HUDEP-2 (cell line): ENCODE measurements around the gene LAMA2.

ENCODE experiments used
- DNase-seq, 76 experiments: peaks; one replicate each; lab custom pipeline; 2025; ENCODE audit not compliant: unreplicated experiment in 76 of 76; lab: John Stamatoyannopoulos, UW

The LAMA2 gene

GRCh38 chr6:129287231-129288177, 404.6 kb downstream of the LAMA2 start:
- no peak for DNase-seq

- DNase-seq, result no peak
These were observed 406.5 kb downstream of the LAMA2 start for GRCh38 chr6:129289442-129289841.

DNA sequence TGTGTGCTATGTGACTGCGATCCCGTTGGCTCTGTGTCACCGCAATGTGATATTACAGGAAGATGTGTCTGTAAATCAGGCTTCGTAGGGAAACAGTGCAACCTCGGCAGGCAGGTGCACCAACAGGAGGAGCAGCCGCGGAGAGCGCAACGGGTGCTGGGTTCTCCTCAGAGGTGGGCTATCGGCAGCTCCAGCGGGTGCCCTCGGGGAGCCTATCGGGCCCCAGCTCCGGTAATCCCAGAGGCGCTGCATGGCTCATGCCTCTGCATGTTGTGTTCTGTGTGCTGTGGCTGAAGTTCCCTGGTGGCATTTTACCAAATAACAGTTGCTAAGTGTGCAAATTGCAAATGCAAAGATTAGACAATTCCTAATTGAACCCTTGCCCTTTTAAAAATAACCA, 409.9 kb downstream of the LAMA2 start:
- DNase-seq, result no peak

- DNase-seq, result no peak
These were observed 414.7 kb downstream of the LAMA2 start for GRCh38 chr6:129297592-129297991.

DNA sequence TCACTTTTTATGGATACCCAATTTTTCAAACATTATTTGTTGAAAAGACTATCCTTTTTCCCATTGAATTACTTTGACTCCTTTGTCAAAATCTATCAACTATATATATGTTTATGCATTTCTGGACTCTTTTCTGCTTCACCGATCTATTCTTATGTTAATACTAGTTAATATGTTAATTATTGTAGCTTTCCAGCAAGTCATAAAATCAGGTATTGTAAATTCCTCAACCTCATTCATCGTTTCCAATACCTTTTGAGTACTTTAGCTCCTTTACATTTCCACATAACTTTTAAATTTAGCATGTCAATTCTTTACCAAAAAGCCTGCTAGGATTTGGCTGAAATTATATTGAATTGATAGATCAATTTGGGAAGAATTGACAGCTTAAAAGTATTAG, 419.7 kb downstream of the LAMA2 start:
- DNase-seq, result no peak

DNA sequence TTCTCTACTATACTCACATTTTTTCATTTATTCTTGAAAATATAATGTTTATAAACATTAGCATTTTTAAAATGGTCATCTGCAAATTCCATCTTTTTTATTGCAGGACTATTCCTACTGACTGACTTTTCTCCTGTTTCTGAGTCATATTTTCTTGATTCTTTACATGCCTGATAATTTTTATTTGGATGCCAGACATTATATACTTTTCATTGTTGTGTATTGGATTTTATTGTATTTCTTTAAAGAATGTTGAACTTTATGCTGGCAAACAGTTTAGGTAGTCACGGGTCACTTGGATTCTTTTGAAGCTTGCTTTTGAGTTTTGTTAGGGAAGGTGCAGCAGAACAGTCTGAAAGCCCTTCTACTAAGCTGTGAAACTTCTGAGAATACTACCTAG, 423.9 kb downstream of the LAMA2 start:
- DNase-seq, result no peak

DNA sequence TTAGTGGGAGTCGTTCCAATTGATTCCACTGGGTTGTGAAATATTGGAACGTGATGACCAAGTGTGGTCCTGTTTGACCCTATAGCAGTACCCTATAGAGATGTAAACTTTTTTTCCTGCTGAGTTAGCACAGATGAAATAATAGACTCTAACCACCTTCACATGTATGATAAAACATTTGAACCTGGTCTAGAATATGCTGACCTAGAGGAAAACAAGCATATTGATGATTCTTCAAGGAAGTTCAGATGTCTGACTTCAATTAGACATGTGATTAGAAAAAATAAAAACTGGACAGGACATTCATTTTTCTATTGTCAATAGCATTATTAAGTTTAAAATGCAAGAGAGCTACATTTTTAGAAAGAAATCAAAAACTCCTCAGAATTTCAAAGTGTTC, 424.9 kb downstream of the LAMA2 start:
- no peak for DNase-seq

DNA sequence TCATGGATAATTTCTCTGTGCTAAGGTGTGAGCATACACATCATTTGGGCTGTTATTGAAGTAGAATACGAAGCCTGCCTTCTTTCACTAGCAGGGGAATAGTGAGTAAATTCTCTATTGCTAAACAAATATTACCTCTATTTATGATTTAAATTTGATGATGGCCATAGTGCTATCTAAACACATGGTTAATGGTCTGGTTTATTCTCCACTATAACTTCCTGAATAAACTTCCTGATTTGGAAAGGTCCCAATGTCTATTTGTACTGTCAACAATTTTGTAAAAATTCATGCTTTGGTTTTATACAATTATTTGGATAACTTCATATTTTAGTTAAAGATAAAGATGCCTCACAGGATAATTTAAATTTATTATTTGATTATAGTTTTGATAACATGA, 426.2 kb downstream of the LAMA2 start:
- no peak for DNase-seq

GRCh38 chr6:129312880-129313279, 429.9 kb downstream of the LAMA2 start:
- DNase-seq, result no peak

GRCh38 chr6:129314575-129314974, 431.6 kb downstream of the LAMA2 start:
- no peak for DNase-seq

DNA sequence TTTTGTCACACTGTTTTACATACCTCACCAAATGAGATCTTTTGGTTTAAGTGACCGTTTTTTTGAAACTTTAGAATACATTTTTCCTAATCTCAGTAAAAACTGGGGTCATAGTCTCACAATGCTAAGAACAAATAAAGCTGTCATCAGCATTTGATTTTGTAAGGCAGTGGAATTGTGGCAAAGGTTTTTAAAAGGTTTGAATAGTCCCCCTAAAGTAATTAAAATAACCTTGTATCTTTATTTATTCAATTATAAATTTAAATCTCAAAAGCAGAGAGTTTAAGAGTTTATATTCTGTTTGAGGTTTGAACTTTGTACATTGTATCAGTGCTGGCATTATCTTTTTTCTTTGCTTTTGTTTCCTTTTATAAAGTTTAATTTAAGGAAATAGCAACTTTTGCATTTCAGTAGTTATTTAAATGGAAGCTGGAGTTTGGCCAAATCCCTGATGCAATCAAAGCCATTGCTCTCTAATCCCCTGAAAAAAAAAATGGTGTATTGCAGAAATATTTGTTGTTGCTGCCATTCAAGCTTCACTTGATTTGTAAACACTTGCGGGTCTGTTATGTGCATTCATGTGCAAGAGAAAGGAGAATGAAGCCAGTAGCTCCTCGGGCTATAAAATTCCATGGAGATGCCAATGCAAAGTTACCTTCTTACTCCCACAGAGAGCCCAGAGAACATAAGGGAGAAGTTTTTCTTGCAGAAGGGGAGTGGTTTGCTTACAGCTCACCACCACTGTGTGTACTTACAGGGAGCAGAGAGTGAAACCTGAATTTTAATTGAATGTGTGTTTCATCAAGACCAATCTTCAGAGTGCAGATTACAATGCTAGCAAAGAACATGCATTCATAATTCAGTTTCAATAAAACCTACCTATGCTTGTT, 435.2 kb downstream of the LAMA2 start:
- no peak for DNase-seq

DNA sequence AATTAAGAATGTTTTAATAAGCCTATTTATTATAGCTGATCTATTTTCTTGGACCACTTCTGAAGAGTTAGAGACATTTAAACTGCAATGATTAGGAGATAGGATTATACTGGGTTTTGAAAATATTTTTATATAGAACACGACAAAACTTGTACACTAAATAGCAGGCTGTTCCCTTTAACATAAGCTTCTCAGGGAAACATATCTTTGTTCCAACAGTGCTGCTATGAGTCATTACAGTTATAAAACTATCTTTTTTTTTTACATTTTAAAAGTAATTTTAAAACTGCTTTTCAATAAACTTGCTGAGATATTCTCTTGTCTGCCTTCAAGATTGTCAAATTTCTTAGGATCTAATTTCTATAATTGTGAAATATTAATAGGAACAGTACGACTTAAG, 438.0 kb downstream of the LAMA2 start:
- DNase-seq, result no peak

- DNase-seq, result no peak
These were observed 438.4 kb downstream of the LAMA2 start for GRCh38 chr6:129321303-129321702.

DNA sequence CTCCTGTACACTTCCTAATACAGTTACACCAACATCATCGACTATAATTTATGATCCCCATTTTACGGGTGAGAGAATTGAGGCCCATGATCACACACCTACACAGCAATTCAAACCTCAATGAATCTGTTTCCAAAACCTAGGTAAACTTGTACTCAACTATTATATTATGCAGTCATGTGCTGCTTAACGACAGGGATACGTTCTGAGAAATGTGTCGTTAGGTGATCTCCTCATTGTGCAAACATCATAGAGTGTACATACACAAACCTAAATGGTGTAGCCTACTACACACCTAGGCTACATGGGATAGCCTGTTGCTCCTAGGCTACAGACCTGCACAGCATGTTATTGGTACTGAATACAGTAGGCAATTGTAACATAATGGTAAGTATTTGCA, 441.4 kb downstream of the LAMA2 start:
- no peak for DNase-seq

DNA sequence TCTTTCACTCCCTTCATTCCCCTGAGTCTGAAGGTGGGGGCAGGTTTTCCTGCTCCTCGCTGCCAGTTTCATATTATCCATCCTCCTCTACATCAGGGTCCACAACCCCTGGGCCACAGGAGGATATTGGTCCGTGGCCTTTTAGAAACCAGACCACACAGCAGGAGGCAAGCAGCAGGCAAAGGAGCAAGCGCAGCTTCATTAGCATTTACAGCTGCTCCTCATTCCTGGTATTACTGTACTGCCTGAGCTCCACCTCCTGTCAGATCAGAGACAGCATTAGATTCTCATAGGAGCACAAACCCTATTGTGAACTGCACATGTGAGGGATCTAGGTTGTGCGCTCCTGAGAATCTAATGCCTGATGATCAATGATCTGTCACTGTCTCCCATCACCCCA, 446.7 kb downstream of the LAMA2 start:
- no peak for DNase-seq

DNA sequence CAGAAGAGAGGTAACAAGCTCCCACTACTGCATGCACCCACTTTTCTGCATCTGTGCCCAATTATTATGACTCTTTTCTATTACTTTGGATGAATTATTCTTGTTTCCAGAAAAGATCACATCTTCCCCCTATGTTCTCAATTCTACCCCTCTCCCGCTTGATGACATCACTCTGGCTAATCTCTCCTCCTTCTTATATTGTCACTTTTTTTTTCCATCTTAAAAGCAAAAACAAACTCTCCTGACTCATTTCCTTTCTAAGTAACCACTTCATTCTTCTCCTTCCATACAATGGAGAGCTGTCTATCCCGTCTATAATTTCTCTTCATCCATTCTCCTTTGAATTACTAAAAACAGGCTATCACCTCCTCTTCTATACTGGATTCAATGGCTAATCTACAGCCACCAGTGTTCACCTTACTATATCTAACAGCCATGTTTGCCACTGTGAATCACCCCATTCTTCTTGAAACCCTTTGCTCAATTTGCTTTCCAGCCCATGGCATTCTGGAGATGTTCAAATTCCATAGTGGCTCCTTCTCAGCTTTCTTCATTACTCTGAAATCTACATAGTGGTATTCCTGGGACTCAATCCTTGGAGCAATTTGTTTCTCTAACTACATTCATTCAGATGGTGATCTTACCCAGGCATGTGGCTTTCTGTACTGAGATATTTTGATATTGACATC, 448.7 kb downstream of the LAMA2 start:
- DNase-seq, result no peak

- DNase-seq, result no peak
These were observed 452.9 kb downstream of the LAMA2 start for GRCh38 chr6:129335792-129336191.

DNA sequence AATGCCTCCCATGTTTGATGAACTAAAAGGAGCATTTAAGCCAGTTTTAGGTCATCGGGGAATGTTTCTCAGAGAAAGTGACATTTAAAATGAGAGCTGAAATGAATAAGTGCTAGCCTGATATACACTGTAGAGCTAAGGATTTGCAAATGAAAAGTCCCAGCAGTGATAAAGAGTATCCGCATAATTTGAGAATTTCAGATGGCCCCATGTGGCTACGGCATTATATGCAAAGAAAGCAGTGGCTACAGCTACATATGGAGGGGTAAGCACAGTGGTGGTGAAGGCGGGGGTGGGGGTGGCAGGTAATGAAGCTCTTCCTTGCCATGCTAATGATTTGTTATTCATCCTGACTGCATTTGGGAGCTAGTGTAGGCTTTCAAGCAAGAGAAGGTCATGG, 455.7 kb downstream of the LAMA2 start:
- no peak for DNase-seq

GRCh38 chr6:129340983-129341382, 458.0 kb downstream of the LAMA2 start:
- no peak for DNase-seq

DNA sequence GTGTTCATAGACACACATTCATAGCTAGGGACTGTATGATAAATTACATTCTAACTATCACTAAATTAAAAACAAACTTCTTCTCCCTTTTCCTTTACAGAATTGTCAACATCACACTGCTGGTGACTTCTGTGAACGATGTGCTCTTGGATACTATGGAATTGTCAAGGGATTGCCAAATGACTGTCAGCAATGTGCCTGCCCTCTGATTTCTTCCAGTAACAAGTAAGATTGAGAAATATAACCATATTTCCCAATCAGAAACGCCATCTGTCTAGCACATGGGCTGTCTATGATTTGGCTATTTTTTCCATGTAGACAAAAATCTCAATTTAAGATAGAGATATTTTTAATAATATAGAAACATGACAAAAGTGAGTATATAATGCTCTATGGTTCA, 459.3 kb downstream of the LAMA2 start:
- no peak for DNase-seq

GRCh38 chr6:129342796-129343195, 459.9 kb downstream of the LAMA2 start:
- DNase-seq, result no peak
